Medulla oblongata (tissue), 1 donor: Measurements from ENCODE around the gene PARK7.

Experiments used
- DNase-seq: peaks from one replicate; pipeline ENCODE4 v3.0.0-alpha.2; 2015; ENCODE audit errors: extremely low spot score

Gene PARK7

DNA sequence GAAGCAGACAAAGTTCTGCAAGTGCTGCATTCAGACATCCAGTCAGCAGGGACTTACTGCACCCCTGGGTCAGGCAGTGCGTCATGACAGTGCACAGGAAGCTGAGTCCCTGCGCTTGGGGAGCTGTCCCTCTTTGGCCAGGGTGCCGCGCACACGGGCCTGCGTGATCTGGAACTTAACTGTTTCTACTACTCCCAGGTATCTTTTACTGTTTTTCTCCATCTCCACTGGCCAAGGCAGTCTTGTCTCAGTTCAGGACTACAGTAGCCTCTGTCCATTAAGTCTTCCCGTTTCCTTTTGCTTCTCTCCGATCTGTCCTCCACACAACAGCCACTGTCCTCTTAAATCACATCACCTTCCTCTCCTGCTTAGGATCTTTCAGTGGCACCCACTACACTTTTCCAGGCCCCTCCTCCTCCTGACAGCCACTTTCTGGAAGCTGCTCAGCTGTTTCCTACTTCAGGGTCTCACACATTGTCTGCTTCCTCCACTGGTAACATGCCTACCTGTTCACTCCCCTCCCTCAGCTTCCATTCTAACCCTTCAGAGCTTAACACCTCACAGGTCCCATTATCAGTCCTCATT, 48.7 kb downstream of the PARK7 start:
- no peak for DNase-seq

DNA sequence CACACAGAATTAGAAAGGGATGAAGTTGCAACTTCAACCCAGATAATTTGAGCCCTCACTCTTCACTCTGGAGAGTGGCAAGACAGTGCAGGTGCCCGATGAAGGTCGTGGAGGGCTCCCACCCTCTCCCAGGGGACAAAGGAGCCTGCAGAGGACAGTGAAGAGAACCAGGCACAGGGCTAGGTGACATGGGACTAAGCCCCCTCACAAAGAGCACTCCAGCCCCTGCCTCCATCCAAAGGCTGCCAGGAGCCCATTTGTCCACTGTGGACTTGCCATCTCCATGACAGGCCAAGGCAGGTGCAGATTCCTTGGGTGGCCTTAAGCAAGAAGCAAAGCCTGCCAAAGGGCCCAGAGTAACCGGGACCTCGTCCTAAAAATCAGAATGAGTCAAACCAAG, 49.5 kb downstream of the PARK7 start:
- DNase-seq, result no peak

DNA sequence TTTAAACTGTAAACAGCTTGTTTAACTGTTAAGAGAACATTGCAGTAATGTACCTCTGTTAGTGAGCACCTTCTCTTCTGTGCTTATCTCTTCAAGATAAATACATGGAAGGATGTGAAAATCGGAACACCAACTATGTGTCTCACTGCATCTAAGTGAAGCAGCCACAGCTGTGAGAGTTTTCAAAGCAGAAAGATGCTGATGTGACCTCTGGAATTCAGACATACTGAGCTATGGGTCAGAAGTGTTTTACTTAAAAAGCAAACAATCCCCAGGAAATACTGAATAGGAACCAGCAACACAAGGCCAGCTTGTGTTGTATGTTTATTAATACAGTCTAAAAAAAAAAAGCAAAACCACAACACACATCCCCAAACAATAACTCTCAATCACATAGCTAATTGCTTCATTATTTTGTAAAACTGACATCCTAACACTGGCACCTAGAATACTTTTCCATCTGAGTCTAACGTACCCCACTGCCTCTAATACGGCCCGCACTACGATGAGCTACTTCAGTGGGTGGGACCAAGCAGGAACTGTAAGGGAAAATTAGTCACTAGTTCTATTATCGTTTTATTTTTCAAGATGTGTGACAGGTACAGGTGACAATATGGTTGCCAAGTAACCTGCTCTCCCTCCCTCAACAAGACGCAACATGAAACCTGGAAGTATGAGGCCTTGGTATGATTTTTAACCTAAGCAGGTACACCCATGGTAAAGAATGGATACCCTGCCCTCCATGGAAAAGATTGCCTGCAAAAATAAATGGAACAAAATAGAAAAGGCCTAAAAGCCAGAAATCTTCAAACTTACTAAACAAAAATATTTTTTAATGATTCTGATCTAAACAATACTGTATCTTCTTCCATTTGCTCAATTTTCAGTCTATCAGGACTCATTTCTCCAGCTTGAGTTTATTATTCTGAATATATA, 50.7 kb downstream of the PARK7 start:
- DNase-seq, result no peak

DNA sequence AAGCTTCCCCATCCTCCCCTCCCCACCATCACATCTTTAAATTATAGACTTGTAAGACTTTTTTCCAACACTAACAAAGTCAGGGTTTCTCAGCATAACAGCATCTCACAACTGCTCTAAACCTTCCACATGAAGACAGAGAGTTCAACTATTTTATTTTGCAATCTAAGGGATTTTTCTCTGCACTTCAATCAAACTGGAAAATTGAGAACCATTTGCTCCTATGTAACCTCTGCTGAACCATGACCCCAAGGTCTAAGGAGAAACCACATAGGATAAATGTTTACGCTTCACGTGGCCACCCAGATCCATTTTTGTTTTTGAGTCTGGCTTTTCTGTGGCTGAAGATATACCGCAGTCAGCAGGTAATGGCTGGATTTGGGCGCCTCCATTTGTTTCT, 51.4 kb downstream of the PARK7 start:
- DNase-seq, result no peak

DNA sequence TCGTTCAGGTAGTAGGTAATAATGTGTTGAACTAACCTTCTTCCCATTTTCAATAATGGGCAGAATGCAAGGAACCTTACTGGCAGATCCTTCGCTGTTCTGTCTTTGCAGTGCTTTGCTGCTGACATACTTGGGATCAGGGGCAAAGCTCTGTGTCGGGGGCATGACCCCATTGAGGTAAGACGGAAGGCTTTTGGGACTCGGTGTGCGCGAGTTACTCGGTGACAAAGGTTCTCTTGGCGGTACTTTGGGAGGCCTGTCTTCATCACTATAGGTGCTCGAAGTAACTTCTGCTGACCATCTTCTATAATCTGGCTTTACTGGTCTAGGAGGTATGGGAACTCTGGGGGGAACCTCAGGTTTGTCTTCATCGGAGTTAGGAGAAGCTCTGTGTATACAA, 51.9 kb downstream of the PARK7 start:
- DNase-seq, result no peak

DNA sequence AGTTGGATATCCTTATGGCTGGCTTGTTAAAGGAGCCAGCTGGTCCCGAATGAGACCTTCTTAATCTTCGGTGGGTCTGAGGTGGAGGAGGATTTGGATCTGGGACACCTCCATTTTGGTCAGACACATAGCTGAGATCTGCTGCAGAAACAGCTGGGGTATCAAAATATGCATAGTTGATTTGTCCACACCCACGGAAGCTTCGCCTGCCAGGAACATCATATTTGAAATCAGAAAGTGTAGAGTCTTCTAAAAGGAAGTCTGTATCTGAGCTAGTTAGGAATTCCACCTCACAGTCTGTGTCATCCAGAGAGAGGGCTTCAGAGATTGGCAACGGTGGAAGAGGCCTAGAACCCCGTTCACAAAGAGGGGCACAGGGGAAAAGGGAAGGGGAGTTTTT, 52.3 kb downstream of the PARK7 start:
- DNase-seq, result no peak

DNA sequence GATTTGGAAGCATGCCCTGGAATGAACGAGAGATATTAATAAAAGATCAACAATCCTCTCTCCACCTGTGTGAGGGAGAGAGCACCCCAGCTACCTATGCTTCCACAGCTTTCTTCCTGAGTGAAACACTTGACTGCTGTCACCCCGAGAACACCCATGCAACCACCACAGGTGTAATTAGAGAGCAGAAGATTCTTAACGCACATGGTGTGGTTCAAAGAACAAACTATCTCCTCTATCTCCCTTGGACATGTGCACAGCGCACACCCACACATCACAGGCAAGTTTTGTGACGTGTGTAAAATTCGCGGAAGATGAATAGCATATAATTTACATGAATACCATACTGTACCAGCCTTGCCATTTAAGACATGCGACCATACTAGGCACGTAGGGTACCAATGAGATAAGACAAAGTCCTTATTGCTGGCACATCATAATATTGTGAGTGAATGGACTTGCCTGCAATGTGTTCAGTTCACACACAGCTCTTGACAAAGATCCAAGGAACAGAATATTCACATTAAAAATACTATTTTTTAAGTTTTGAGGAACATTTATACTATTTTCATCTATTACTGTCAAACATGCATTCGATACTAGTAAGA, 53.0 kb downstream of the PARK7 start:
- no peak for DNase-seq

DNA sequence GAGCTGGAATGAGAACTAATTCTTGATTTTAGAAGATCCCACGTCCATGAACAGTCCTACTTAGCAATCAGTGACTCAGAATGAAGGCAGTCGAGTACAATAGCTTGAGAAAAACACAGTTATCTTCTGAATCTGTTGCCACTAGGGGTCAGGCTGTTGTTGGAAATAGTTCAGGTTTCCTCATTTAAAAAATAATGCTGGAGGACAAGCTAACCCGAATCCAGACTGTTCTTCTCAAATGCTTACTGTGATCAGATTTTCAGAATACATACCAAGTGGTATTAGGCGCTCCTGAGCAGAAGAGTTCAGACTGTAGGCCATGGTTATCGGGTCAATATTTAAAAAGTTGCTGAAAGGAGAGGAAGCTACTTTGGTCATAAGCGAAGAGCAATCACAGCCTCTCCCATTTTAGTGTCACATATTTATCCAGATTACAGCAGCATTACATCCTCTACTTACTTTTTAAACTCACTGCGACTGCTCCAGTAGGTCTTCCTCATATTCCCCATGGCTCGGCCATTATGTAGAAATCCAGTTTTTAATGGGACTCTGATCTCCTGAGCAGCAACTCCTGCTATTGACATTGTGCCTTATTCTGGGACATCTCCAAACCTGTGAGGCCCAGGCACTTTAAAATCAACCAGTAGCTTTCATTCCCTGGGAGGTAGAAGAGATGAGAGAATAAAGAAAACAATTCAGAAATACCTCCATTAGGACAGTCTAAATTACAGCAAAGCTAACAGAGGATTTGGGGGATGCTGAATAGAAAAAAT, 53.7 kb downstream of the PARK7 start:
- DNase-seq, result peak; percentile 94

DNA sequence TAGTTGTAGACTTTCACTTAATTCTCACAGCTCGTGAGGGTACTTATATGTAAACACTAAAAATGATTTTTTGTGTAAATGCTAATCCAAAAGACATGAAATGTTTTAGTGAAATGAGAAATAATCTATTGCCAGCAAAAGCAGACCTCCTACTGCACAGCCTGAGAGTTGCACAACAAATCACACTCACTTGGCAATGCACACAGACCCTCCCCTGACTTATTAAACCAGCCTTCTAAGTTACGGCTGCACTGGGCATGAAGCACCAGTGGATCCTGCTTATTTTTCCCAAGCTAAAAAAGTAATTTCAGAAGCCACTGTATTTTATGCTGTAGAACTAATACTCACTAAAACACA, 54.3 kb downstream of the PARK7 start:
- DNase-seq, result peak; percentile 52

DNA sequence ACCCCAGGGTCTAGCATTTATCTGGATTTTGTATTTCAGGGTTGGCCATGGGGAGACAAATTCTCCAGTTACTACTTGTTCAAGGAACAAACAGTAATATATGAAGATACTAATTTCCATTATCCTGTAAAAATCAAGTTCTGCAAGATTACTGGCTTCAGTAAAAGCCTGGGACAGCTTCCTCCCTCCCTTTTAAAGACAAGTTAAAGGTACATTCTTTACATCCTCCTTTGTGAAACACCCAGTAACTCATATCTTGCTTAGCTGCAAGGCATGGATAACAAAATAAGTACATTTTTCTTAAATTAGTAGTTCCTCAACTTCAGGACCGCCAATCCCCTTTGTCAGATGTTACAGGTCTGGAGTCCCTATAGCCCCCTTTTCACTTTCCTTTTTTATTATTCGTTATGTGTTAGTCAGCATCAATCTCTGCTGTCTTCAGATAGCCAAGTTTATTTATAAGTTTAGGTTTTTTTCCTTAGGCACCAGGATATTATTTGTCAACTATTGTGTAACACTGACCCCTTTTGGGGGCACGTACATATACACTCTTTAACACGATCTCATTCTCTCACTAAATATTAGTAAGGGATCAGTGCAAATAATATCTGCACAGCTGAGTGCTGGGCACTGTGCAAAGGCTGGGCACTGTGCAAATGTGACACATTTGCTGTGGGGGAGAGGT, 54.8 kb downstream of the PARK7 start:
- DNase-seq, result no peak

DNA sequence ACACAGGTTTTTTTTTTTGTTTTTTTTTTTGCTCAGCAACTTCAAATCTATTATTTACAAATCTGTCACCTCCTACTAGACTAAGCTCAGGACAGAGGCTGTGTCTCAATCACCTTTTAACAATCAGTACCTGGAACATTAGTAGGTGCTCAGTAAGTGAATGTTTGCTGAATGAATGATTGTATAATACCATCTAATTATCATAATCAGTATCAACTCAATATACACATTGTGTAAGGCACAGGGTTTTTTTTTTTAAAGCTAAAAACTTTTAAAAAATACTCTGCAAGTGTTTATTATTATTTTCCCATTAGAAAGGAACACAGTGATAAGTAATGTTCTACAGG, 55.4 kb downstream of the PARK7 start:
- DNase-seq, result no peak

DNA sequence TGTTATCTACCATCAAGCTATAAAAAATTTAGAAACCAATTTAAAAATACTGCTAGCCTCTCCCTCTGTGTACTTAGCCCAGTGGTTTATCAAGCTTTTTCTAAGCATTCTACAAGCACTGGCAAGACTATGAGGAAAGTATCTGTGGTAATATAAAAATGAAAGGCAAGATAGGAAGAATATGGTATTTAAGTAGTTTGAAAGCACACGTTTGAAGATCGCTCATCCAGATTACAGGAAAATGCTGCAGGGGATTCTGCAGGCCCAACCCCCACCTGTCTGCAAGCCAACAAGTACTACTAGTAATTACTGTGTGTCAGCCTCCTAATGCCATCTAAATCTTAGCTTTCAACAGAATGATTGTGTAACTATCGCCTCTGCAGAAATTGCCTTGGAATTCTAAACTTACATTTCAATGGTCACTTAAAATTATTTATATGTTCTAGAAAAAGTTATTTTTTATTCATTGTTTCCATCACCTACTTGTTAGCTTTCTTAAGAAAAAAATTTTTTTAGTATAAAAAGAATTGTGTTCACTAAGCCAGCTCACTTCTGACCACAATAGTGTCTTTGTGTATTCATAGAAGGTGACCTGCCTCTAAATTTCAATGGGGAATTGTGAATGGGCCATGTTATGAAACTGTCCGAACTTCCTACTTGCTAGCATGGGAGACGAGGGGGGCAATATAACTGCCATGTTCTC, 56.1 kb downstream of the PARK7 start:
- peak; percentile 89 for DNase-seq

DNA sequence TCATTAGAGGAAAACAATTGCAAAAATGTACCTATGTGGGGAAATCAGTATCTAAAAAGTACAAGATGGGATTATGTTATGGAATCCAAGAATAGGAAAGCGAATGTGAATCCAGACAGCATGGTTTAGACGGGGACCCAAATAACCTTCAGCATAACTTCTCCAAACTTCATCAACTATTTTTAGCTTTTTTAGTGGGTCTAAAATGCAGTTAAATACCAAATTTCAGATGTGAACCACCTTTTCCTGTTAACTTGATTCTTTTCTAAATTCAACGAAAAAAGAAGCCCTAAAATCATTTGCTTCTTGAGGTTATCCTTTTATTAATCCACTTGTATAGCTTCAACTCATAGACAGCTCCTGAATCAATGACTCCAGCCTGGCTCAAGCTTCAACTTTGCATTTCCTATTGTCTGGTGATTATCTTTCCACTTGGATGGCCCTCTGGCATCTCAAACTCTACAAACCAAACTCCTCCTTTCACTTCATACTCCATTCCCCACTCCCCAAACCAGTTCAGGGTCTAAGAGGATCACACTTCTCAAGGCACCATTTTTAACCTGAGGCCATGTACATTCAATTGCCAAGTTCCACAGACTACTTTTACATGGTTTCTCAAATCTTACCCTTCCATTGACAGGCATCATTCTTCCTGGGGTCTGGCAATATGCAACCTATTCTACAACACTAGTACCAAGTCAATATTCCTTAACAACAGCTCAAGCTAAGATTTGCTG, 57.1 kb downstream of the PARK7 start:
- no peak for DNase-seq

DNA sequence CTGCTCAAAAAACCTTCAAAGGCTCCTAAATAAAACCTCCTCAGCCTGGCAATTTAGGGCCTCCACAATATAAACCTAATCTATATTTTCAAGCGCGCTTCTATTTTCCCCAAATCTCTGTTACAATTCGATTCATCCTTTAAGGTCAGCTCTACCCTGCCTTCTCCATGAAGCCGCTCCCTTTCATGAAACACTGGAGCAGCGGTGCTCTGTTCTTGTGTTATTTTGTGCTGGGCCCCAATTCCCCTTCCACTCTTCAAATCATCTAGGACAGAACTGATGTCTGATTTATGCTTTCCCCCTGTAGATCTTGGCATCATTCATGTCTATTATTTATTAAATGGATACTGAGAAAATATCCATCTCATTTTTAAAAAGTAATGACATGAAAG, 57.7 kb downstream of the PARK7 start:
- peak; percentile 37 for DNase-seq

DNA sequence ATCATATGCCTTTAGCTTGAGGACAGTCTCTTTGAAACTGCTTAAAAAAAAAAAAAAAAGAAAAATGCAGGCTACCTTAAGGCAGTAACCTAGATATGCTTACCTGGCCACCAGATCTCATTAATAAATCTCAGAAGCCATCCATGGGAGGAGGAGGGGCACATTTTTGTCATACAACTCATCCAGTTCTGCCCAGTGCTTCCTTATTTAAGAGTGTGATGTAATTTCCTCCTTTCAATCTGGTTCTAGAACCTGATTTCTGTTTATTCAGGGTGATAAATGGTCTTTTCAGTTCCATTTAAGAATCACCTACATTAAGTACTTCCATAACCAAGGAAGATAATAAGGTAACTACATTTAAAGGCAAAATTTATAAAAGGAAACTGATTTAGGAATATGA, 58.5 kb downstream of the PARK7 start:
- DNase-seq, result peak; percentile 50

DNA sequence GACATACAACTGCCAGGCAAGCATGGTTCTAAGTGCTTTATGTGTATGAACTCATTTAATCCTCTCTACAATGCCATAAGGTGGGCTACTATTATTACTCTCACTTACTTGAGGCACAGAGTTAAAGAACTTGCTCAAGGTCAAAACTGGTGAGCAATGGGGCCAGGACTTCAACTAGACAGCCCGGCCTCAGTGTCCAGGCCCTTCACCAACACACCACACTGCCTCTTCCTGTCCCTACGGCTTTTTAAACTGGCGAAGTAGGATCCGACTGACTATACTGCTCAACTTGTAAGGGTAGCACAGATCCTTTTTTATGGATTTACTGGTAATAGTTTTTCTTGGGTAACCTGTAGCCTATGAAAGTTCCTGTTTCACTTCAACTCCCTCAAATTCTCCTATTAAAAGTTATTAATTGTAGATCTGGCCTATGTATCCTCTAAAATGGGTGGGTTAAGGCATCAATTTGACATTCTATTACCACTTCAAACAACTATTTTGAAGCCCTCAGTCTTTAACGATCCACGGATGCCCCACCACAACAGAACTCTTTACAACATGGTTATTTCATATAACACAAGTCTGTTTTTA, 60.3 kb downstream of the PARK7 start:
- DNase-seq, result peak; percentile 6

DNA sequence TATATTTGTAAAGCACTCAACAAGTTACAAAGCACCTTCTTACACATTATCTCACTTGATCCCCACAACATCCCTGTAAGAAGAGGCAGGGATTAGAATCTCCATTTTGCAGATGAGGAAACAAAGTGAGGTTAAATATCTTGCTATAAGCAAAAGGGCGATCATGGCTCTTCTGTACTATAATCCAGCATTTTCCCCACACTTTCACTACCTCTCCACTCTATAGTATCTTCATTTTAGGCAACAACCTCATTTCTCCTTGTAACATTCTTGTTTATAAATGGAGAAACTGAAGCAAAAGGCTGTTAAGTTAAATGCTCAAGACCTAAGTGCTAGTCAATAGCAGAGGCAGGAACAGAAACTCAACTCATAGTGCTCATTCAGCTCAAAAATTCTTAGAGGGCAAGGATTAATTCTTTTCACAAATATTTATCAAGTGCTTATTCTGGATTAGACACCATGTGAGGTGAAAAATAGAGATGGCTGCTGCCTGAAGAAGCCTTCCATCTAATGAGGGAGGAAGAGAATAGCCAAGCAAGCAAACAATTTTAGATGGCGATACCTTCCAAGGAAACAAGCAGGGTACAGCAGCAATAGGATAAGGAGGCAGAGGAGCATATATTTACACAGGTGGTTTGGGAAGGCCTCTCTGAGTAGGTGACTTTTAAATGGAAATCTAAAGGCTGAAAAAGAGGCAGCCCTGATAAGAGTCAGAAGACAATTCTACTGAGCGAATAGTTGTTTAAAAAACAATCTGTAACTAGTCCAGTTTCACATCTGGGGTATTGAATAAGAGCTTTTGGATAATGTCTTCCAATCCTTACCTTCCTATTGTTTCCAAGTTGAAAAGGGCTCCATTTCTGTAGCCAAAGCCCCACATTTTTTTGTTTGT, 61.1 kb downstream of the PARK7 start:
- peak; percentile 22 for DNase-seq

DNA sequence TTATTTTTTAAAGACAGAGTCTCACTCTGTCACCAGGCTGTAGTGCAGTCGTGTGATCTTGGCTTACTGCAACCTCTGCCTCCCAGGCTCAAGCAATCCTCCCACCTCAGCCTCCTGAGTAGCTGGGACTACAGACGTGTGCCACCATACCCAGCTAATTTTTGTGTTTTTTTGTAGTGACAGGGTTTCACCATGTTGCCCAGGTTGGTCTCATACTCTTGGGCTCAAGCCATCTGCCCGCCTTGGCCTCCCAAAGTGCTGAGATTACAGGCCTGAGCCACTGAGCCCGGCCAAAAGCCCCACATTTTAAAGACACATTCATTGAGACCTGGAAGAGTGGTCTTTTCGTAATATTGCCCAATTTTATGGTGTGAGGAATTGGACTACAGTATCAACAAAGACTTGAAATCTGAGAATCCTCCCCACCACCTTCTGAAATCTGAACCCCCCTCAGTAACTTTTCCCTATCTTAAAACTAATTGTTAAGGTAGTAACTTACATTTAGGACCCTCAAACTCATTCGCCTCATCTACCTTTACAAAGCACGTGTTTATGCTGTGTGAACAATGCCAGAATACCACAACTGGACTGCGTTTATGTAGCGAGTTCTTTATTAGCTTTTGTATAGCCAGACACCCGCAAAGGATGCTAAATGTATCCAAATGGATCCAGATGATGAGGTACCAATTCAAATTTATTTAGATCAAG, 61.9 kb downstream of the PARK7 start:
- DNase-seq, result peak; percentile 12

DNA sequence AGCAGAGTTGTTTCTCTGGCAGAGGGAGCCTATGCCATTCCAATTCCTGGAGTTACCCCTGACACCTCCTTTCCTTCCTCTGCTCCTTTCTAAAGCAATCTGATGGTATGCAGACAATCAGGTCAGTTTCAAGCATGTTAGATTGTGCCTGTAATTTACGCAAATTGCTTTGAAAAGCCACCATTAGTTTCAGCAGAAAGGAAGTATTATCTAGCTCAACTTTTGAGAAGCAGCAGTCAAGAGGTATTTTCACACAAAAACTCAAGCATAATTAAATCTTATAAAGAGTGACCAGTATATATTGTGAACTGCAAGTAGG, 62.4 kb downstream of the PARK7 start:
- DNase-seq, result peak; percentile 12
